ENCODE results near the gene SAG. TPM values are rescaled to one million over a fixed set of nuclear protein-coding genes. Genes with fewer than 3 reads are reported as not detected.

Gene SAG
- total RNA-seq, 1 donor from 2014 or later: 0.04 TPM

DNA sequence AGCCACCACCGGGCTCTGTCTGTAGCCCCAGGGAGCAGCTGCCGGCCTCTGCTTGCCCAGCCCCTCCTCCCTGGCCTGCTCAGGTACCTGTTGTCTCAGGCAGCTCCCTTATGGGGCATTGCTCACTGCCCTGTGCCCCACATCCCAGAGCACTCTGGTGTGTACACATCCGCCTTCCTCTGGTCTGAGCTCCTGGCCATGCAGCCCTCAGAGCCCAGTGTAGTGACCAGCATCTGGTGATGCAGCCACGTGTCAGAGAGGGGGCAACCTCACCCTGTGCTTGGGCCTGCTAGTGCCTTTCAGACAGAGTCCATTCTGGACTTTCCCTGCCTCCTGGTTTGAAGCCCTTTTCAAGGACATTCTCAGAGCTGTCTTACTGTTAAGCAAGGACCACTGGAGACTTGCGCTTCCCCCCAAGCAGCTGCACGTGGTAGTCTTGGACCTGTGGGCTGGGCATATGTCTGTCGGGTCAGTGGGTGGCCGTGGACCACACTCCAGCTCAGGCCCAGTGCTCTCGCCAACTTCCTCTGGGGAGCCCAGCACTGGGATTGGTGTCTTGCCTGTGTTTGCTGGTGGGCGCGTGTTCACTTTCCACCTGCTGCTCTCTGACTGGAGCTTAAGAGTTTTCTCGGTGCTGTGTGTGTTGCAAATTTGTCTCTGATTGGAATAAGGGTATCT lies 77.3 kb downstream of the SAG start:
- ChIA-PET POLR2A (interaction anchor here (0.5 to 6.5 kb wide), 7 partner anchors 9 to 1934 kb away, joined by 3 to 60 read pairs (median 4); partner anchors contain the start of gene DGKD), CTCF (interaction anchor here (0.8 to 2.8 kb wide), 7 partner anchors 9 to 117 kb away, joined by 3 to 12 read pairs (median 5); no protein-coding TSS in a partner anchor)
- Mint-ChIP-seq H3K9me3 (no peaks in the 10 kb centered on the region), H3K4me3 (peak overlapping the region; percentile 74), H3K4me1 (peaks cover 90% of the 10 kb centered on the region), H3K36me3 (ENCODE audit: low read depth) (peaks cover 29% of the 10 kb centered on the region), H3K27ac (peak overlapping the region; percentile 95), H3K27me3 (no peaks in the 10 kb centered on the region)
- ATAC-seq (ENCODE audit: low read depth) (peak; percentile 5), DNase-seq (no peak)
- TF ChIP-seq, protein P1, sequence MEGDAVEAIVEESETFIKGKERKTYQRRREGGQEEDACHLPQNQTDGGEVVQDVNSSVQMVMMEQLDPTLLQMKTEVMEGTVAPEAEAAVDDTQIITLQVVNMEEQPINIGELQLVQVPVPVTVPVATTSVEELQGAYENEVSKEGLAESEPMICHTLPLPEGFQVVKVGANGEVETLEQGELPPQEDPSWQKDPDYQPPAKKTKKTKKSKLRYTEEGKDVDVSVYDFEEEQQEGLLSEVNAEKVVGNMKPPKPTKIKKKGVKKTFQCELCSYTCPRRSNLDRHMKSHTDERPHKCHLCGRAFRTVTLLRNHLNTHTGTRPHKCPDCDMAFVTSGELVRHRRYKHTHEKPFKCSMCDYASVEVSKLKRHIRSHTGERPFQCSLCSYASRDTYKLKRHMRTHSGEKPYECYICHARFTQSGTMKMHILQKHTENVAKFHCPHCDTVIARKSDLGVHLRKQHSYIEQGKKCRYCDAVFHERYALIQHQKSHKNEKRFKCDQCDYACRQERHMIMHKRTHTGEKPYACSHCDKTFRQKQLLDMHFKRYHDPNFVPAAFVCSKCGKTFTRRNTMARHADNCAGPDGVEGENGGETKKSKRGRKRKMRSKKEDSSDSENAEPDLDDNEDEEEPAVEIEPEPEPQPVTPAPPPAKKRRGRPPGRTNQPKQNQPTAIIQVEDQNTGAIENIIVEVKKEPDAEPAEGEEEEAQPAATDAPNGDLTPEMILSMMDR (IDR thresholded peaks at IDR 0.05): no peak
- intact Hi-C loops (cut with micrococcal nuclease): loop anchor here (5.0 to 10.0 kb wide), 3 partner anchors 118 to 530 kb away; partner anchors contain the start of gene INPP5D

DNA sequence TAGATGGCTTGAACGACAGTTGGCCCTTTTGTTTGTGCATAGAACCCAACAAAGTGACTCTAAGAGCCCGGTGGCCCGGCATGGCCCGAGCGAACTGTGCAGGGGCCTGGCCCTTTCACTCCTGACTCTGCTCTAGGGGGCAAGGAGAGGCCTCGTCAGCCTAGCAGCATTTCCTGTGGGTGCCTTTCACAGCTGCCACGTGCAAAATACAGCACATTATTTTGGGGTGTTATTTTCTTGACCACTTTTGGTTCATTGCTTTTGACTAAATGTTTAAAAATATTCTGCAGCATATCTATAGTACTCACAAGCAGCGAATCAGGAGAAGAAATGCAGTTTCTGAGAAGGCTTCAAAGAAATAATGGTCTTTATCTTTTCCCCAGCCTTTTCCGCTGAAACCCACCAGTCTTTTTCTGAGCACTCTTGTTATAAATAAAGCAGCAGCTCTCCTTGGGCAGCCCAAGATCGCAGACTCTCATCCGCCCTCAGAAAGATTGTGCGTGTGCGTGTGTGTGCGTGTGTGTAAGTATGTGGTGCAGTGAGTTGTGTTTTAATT lies 78.0 kb downstream of the SAG start:
- peak overlapping the region; percentile 74 for H3K4me3 Mint-ChIP-seq
- POLR2A ChIA-PET: interaction anchor here (0.7 to 6.5 kb wide), 5 partner anchors 8 to 54 kb away, joined by 3 to 60 read pairs (median 6); partner anchors contain the start of gene DGKD
- no peaks in the 10 kb centered on the region for H3K9me3 Mint-ChIP-seq
- peaks cover 84% of the 10 kb centered on the region for H3K4me1 Mint-ChIP-seq
- peaks cover 35% of the 10 kb centered on the region for H3K36me3 Mint-ChIP-seq (ENCODE audit: low read depth)
- H3K27me3 Mint-ChIP-seq: no peaks in the 10 kb centered on the region
- CTCF ChIA-PET: interaction anchor here (0.8 to 2.8 kb wide), 6 partner anchors 8 to 117 kb away, joined by 3 to 12 read pairs (median 6); no protein-coding TSS in a partner anchor
- peak; percentile 44 for ATAC-seq (ENCODE audit: low read depth)
- intact Hi-C loops (cut with micrococcal nuclease): loop anchor here (10.0 kb wide), 2 partner anchors 321 to 531 kb away; partner anchors contain the start of gene INPP5D
- no peak for DNase-seq
- TF ChIP-seq, protein P1 (IDR thresholded peaks at IDR 0.05): no peak
- peak overlapping the region; percentile 95 for H3K27ac Mint-ChIP-seq

DNA sequence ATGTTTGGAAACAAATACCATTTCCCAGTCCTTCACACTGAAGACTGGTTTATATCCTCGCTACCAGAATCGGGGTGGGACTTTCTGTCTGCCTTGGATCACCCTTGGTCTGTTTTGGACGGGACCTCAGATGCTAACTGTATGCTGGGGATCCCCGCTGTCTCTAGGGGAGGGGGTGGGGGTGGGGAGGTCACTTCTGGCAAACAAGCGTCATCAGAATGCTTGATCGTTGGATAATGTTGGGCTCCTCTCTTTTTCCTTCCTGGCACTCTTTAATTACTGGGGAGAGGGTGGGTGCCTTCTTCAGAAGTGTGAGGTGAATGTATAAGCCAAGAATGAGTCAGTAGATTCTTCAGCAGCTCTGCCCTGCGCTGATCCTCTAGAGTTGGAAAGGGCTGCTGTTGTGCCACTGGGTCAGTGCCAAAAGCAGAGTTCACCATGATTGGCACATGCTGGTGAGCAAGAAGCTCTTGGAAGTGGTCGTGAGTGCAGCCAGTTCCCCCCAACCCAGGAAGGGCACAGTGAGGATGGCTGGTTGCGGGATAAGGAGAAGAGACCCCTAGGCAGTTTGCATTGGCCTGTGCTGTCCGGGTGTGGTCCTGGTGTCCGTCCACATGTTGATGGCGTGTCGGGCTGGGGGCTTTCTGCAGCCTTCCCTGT lies 78.9 kb downstream of the SAG start:
- Mint-ChIP-seq H3K4me3 (peak overlapping the region; percentile 74), H3K27ac (peak overlapping the region; percentile 95), H3K9me3 (no peaks in the 10 kb centered on the region), H3K36me3 (ENCODE audit: low read depth) (peaks cover 40% of the 10 kb centered on the region), H3K27me3 (no peaks in the 10 kb centered on the region), H3K4me1 (peaks cover 75% of the 10 kb centered on the region)
- ATAC-seq (ENCODE audit: low read depth) (peak; percentile 33), DNase-seq (no peak)
- intact Hi-C loops (cut with micrococcal nuclease): loop anchor here (10.0 kb wide), 2 partner anchors 322 to 532 kb away; partner anchors contain the start of gene INPP5D
- TF ChIP-seq, protein P1 (IDR thresholded peaks at IDR 0.05): no peak
- ChIA-PET CTCF (interaction anchor here (1.4 kb wide), 1 partner anchor 19 kb away, joined by 4 read pairs; no protein-coding TSS in a partner anchor), POLR2A (interaction anchor here (2.2 to 6.5 kb wide), 2 partner anchors 31 to 55 kb away, joined by 6 to 60 read pairs; partner anchors contain the start of gene DGKD)

GRCh38 chr2:233387225-233387624 lies 79.6 kb downstream of the SAG start:
- Mint-ChIP-seq H3K4me3 (no peak overlapping the region), H3K9me3 (no peaks in the 10 kb centered on the region), H3K4me1 (peaks cover 68% of the 10 kb centered on the region), H3K36me3 (ENCODE audit: low read depth) (peaks cover 47% of the 10 kb centered on the region), H3K27me3 (no peaks in the 10 kb centered on the region), H3K27ac (peak overlapping the region; percentile 95)
- DNase-seq (no peak), ATAC-seq (ENCODE audit: low read depth) (no peak)
- TF ChIP-seq, protein P1 (IDR thresholded peaks at IDR 0.05): no peak
- ChIA-PET POLR2A (interaction anchor here (6.5 kb wide), 1 partner anchor 32 kb away, joined by 60 read pairs; the partner anchor contains the start of gene DGKD), CTCF (interaction anchor here (1.4 kb wide), 2 partner anchors 18 to 56 kb away, joined by 3 to 4 read pairs; no protein-coding TSS in a partner anchor)
- intact Hi-C loops (cut with micrococcal nuclease): loop anchor here (10.0 kb wide), 2 partner anchors 322 to 532 kb away; partner anchors contain the start of gene INPP5D
